Lower leg skin (tissue), 4 donors: ENCODE results near the gene BANP. TPM values are rescaled to one million over a fixed set of nuclear protein-coding genes. Genes with fewer than 3 reads are reported as not detected.
A peak's percentile ranks its signal among the peaks of the same experiment; 100 is the strongest.

ENCODE experiments used
- DNase-seq, 2 donors: peaks; one replicate each; pipeline ENCODE4 v3.0.0-alpha.2; 2019; ENCODE audit warnings: low spot score in 2 of 2
- H3K4me3 ChIP-seq: fragments of 200-600 bp; sonication (generic); 2 replicates; pipeline ENCODE4 v1.5.1; 2017; ENCODE audit warnings: mild to moderate bottlenecking, low read depth; ENCODE audit not compliant: poor library complexity, severe bottlenecking
- CTCF ChIP-seq, 3 donors: fragments of 450-650 bp; IDR thresholded peaks; one replicate each; pipeline ENCODE4 v1.5.1; 2016; ENCODE audit warnings: antibody characterized with exemption in 3 of 3, mild to moderate bottlenecking in 3 of 3, moderate library complexity in 2 of 3
- POLR2A ChIP-seq, 2 donors: fragments of 450-650 bp; IDR thresholded peaks; one replicate each; pipeline ENCODE4 v1.6.1; 2016 to 2017; ENCODE audit warnings: antibody characterized with exemption in 2 of 2, mild to moderate bottlenecking in 1 of 2, moderate library complexity in 1 of 2
- WGBS, 2 donors: methylation state at CpG; one replicate each; pipeline ENCODE4 v1.1.5; 2018; 5-methylcytosine and 5-hydroxymethylcytosine counted together
- intact Hi-C: fragments of 100-400 bp; cut with DNase I; formaldehyde crosslinking; loops from one replicate; pipeline ENCODE4 v1.15.0; 2023; ENCODE audit warnings: low total_unique reads
- total RNA-seq, 4 donors: library from RNA; depleted of rRNA; stranded (reverse); fragments of >200 nt; gene quantifications; one replicate each; pipeline ENCODE4 v1.1.0, GENCODE V29; 2016

Gene BANP
- total RNA-seq, 4 donors from 2014 or later, result 21.6 to 28.7 (median 24.5) TPM

GRCh38 chr16:88058817-88059216 is 107.6 kb downstream of the BANP start:
- no peak overlapping the region for H3K4me3 ChIP-seq
- DNase-seq, result no peak
- intact Hi-C loops, result no loop called here
- TF ChIP-seq CTCF (IDR thresholded peaks at IDR 0.05) (no peak), POLR2A (IDR thresholded peaks at IDR 0.05) (no peak)
- WGBS, 2 donors, result 95 to 96% methylated on average over 9 to 10 of the region's 12 CpGs

GRCh38 chr16:88059701-88060386 is 108.6 kb downstream of the BANP start:
- 96 to 98% methylated on average over 25 to 27 of the region's 27 CpGs for WGBS, 2 donors
- no peak overlapping the region for H3K4me3 ChIP-seq
- no peak for TF ChIP-seq POLR2A (IDR thresholded peaks at IDR 0.05)
- TF ChIP-seq CTCF (IDR thresholded peaks at IDR 0.05), result no peak
- intact Hi-C loops, result no loop called here
- no peak for DNase-seq

- WGBS, 2 donors, result 89 to 92% methylated on average over 30 of the region's 30 CpGs
- H3K4me3 ChIP-seq, result no peak overlapping the region
- TF ChIP-seq POLR2A (IDR thresholded peaks at IDR 0.05) (no peak), CTCF (IDR thresholded peaks at IDR 0.05) (no peak)
- no peak for DNase-seq
- intact Hi-C loops, result no loop called here
These were observed 109.4 kb downstream of the BANP start for GRCh38 chr16:88060524-88061219.

- H3K4me3 ChIP-seq, result no peak overlapping the region
- DNase-seq, result no peak
- intact Hi-C loops, result no loop called here
- 91% methylated on average over 14 of the region's 14 CpGs for WGBS, 2 donors
- TF ChIP-seq CTCF (IDR thresholded peaks at IDR 0.05) (no peak), POLR2A (IDR thresholded peaks at IDR 0.05) (no peak)
These were observed 110.3 kb downstream of the BANP start for GRCh38 chr16:88061346-88062110.

- WGBS, 2 donors, result 61 to 63% methylated on average over 30 of the region's 30 CpGs
These were observed 111.3 kb downstream of the BANP start for GRCh38 chr16:88062341-88063210.

More at GRCh38 chr16:88062341-88063210, 111.3 kb downstream of the BANP start:
- no peak overlapping the region for H3K4me3 ChIP-seq
- TF ChIP-seq POLR2A (IDR thresholded peaks at IDR 0.05), result no peak
- TF ChIP-seq CTCF (IDR thresholded peaks at IDR 0.05), result no peak
- DNase-seq, result peak in 1 of 2 donors; percentile 90
- intact Hi-C loops, result no loop called here
